ENCODE results near the gene DYNLRB1.

Gene DYNLRB1

DNA sequence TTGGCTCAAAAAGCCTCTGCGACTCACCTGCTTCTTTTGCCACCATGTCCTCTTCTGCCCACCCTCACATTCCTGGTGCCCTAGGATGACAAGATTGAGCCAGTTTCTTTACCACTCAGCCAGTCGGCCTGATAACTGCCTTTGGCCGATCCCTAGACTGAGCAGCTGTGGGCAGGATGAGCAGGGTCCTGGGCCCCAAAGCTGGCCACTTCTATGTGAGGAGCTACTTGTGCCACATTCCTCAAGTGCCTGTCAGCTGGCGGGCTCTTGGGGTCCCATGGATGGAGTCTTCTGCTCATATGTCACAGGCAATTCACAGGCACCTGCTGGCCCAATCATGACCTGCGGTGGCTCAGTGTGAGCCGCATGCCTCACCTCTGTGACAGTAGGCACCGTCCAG lies 16.5 kb downstream of the DYNLRB1 start:
- H3K4me1 ChIP-seq (ENCODE audit: control insufficient read depth in 1 of 2, insufficient read depth in 1 of 2, low read depth in 1 of 2, low read length in 1 of 2), result no peaks in the 10 kb centered on the region
- no peaks in the 10 kb centered on the region for H3K27me3 ChIP-seq
- peaks cover 90% of the 10 kb centered on the region for H3K36me3 ChIP-seq
- H3K9me3 ChIP-seq, result no peaks in the 10 kb centered on the region
- TF ChIP-seq CTCF (IDR thresholded peaks at IDR 0.05), result no peak
- H3K4me3 ChIP-seq (ENCODE audit: low read depth in 1 of 2, low read length in 1 of 2), result no peak overlapping the region
- no peak overlapping the region for H3K27ac ChIP-seq

DNA sequence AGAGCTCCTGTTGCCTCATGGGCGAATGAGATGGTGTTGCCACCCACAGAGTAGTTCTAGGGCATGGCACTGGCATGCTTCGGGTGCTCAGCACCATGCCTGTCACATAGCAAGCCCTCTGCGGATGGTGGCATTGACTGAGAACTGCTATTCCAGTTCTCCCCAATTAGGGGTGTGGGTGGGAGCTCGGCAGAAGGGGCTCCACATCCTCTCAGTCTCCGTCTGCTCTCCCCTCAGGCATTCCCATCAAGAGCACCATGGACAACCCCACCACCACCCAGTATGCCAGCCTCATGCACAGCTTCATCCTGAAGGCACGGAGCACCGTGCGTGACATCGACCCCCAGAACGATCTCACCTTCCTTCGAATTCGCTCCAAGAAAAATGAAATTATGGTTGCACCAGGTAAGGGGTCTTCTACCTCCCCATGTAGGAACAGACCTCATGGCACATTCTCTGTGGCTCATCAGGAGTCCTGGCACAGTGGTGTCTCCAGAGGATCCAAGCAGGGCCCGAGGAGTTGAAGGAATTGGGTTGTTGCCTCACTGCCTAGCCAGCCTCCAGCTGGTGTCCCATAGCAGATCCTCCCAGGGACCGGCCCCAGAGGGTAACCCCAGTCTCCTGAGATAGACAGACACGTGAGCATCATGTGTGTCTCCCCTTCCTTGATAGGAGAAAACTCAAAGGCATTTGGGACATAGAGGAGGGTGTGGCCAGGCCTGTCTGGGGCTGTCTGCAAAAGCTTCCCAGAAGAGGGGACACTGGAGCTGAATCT lies 18.4 kb downstream of the DYNLRB1 start:
- Histone ChIP-seq H3K36me3 (peaks cover 75% of the 10 kb centered on the region), H3K27me3 (no peaks in the 10 kb centered on the region), H3K9me3 (no peaks in the 10 kb centered on the region)

DNA sequence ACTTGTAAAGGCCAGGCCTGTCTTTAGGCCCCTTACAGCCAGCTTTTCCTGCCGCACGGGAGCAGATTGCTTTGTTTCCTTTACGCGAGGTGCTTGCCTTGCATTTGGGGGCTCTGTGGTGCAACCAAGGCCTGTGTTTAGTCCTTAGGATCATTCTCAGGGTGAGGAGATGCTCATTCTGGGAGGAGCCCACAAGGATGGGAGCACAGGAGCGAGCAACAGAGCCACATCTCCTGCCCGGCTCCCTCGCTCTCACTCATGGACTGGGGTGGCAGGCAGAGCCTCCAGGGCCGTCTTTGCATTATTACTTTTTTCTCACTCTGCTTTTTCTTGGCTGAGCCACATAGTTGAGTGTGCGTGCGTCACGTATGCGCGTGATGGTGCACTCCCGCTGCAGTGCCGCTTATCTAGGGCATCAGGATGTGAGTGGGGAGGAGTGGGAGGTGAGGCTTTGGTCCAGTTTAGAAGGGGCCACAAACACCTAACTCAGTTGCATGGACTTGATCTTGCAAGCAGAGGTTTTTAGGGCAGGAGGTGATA lies 19.1 kb downstream of the DYNLRB1 start:
- Histone ChIP-seq H3K4me1 (ENCODE audit: control insufficient read depth in 1 of 2, insufficient read depth in 1 of 2, low read depth in 1 of 2, low read length in 1 of 2) (no peaks in the 10 kb centered on the region), H3K9me3 (no peaks in the 10 kb centered on the region), H3K36me3 (peaks cover 75% of the 10 kb centered on the region), H3K27me3 (no peaks in the 10 kb centered on the region), H3K4me3 (ENCODE audit: low read depth in 1 of 2, low read length in 1 of 2) (no peak overlapping the region), H3K27ac (no peak overlapping the region)
- TF ChIP-seq CTCF (IDR thresholded peaks at IDR 0.05), result no peak

More for the DNA sequence above, 18.4 kb downstream of the DYNLRB1 start:
- no peak for TF ChIP-seq CTCF (IDR thresholded peaks at IDR 0.05)
- no peak overlapping the region for H3K4me3 ChIP-seq (ENCODE audit: low read depth in 1 of 2, low read length in 1 of 2)
- H3K27ac ChIP-seq, result no peak overlapping the region
- H3K4me1 ChIP-seq (ENCODE audit: control insufficient read depth in 1 of 2, insufficient read depth in 1 of 2, low read depth in 1 of 2, low read length in 1 of 2), result no peaks in the 10 kb centered on the region

- no peak for TF ChIP-seq CTCF (IDR thresholded peaks at IDR 0.05)
- no peaks in the 10 kb centered on the region for H3K27me3 ChIP-seq
- no peaks in the 10 kb centered on the region for H3K9me3 ChIP-seq
- H3K36me3 ChIP-seq, result peaks cover 75% of the 10 kb centered on the region
- H3K4me1 ChIP-seq (ENCODE audit: control insufficient read depth in 1 of 2, insufficient read depth in 1 of 2, low read depth in 1 of 2, low read length in 1 of 2), result no peaks in the 10 kb centered on the region
- no peak overlapping the region for H3K4me3 ChIP-seq (ENCODE audit: low read depth in 1 of 2, low read length in 1 of 2)
- no peak overlapping the region for H3K27ac ChIP-seq
Observed at GRCh38 chr20:34535857-34536256, 19.6 kb downstream of the DYNLRB1 start.

DNA sequence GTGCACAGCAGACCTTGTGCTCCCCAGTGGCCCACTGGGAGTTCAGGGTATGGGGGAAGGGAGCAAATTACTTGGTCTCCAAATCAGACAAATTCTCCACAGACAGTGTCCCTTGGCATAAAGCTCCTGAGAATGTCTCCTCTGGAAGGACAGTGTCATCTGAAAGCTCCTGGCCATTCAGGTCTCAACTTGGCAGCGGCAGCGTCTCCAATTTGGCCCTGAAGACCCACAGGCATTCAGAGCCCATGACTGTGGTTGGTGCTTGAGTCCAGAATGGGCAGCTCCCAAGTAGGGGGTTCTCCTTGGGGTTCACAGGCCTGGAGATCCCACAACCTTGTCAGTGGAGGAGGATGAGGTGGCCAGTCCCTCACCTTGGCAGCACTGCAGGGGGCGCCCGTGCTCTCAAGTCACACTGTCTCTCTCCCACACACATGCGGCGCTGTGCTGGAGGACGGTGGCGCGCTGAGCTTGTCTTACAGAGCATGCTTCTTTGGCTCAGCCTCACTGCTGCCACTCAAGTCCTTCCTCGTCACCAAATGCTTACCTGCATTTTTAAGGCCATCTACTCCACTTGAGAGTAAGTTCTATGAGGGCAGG lies 20.7 kb downstream of the DYNLRB1 start:
- Histone ChIP-seq H3K4me3 (ENCODE audit: low read depth in 1 of 2, low read length in 1 of 2) (no peak overlapping the region), H3K36me3 (peaks cover 77% of the 10 kb centered on the region), H3K27me3 (no peaks in the 10 kb centered on the region), H3K4me1 (ENCODE audit: control insufficient read depth in 1 of 2, insufficient read depth in 1 of 2, low read depth in 1 of 2, low read length in 1 of 2) (no peaks in the 10 kb centered on the region), H3K9me3 (no peaks in the 10 kb centered on the region), H3K27ac (no peak overlapping the region)
- no peak for TF ChIP-seq CTCF (IDR thresholded peaks at IDR 0.05)
